Esophagus squamous epithelium (tissue), 4 donors: ENCODE measurements around the gene SPATA9.

ENCODE experiments used
- POLR2A ChIP-seq, 4 donors: fragments of 450-650 bp; IDR thresholded peaks; one replicate each; pipeline ENCODE4 v1.6.1; 2017; ENCODE audit warnings: antibody characterized with exemption in 4 of 4, mild to moderate bottlenecking in 4 of 4, moderate library complexity in 3 of 4
- TF ChIP-seq, protein P1 (sequence below), 6 experiments: fragments of 450-650 bp in 4 of 6; fragments of 200-600 bp in 2 of 6; sonication (generic) in 2 of 6; IDR thresholded peaks; one replicate each; pipeline ENCODE4 v1.5.1; 2016 to 2019; ENCODE audit warnings: antibody characterized with exemption in 6 of 6, mild to moderate bottlenecking in 4 of 6, moderate library complexity in 4 of 6

DNA sequence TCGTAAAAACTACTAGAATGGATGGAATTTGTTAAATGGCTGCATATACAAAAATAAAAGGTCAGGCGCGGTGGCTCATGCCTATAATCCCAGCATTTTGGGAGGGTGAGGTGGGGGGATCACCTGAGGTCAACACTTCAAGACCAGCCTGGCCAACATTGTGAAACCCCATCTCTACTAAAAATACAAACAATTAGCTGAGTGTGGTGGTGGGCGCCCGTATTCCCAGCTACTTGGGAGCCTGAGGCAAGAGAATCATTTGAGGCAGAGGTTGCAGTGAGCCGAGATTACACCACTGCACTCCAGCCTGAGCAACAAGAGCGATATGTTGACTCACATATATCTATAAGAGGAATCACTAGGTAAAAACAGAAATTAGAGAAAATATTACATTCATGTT, 72.2 kb downstream of the SPATA9 start:
- TF ChIP-seq, protein P1, sequence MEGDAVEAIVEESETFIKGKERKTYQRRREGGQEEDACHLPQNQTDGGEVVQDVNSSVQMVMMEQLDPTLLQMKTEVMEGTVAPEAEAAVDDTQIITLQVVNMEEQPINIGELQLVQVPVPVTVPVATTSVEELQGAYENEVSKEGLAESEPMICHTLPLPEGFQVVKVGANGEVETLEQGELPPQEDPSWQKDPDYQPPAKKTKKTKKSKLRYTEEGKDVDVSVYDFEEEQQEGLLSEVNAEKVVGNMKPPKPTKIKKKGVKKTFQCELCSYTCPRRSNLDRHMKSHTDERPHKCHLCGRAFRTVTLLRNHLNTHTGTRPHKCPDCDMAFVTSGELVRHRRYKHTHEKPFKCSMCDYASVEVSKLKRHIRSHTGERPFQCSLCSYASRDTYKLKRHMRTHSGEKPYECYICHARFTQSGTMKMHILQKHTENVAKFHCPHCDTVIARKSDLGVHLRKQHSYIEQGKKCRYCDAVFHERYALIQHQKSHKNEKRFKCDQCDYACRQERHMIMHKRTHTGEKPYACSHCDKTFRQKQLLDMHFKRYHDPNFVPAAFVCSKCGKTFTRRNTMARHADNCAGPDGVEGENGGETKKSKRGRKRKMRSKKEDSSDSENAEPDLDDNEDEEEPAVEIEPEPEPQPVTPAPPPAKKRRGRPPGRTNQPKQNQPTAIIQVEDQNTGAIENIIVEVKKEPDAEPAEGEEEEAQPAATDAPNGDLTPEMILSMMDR (IDR thresholded peaks at IDR 0.05), result no peak
- TF ChIP-seq POLR2A (IDR thresholded peaks at IDR 0.05), result no peak
